OCI-LY3 (cell line): ENCODE results near the gene KHSRP.

Experiments used
- CTCF ChIP-seq: fragments of 200-600, 300-600 bp; sonication (generic); IDR thresholded peaks from 2 replicates; pipeline ENCODE4 v1.5.1; 2014; ENCODE audit warnings: antibody characterized with exemption, low read length, low read depth
- EZH2phosphoT487 ChIP-seq: fragments of 200-600 bp; shearing (Covaris generic); IDR thresholded peaks from 2 replicates; pipeline ENCODE4 v1.6.1; 2018; ENCODE audit warnings: antibody characterized with exemption, mixed run types, low read depth

- TF ChIP-seq CTCF = no peak
- no peak for TF ChIP-seq EZH2phosphoT487
Observed at GRCh38 chr19:6421075-6422014, 3.3 kb downstream of the KHSRP start.
